ENCODE results near the gene EIF4G1. TPM values are rescaled to one million over a fixed set of nuclear protein-coding genes. Genes with fewer than 3 reads are reported as not detected.
A peak's percentile ranks its signal among the peaks of the same experiment; 100 is the strongest.

The EIF4G1 gene
- polyA plus RNA-seq, 3 donors: 13.9 to 119 (median 24.2) TPM

DNA sequence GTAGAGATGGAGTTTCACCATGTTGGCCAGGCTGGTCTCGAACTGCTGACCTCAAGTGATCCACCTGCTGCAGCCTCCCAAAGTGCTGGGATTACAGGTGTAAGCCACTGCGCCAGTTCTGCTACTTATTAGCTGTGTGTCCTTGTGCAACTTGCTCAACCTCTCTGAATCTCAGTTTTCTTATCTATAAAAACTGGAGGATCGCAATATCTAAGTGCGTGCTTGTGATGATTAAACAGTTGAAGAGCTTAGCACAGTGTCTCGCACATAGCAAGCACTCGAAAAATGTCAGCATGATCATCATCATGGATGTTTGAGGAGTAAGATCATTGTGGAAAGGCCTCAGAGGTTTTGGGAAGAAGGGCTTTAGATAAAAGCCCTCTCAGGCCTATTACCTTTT, 36.2 kb downstream of the EIF4G1 start:
- H3K4me3 Mint-ChIP-seq: no peak overlapping the region
- no peak for TF ChIP-seq CTCF (IDR thresholded peaks at IDR 0.05)
- Histone ChIP-seq H3K4me1 (ENCODE audit: control insufficient read depth in 1 of 2, insufficient read depth in 2 of 2, low read length in 2 of 2) (no peaks in the 10 kb centered on the region), H3K4me3 (replicated peaks in 1 of 3; ENCODE audit: low read depth in 2 of 3, low read length in 3 of 3) (no peak overlapping the region), H3K9ac (ENCODE audit: insufficient read depth, low read length, poor library complexity, severe bottlenecking) (no peak overlapping the region), H3K27me3 (ENCODE audit: control insufficient read depth in 2 of 2, insufficient read depth in 2 of 2, low read length in 2 of 2) (no peaks in the 10 kb centered on the region), H3K4me2 (replicated peaks; ENCODE audit: extremely low read depth, low read length, poor library complexity, severe bottlenecking) (no peak overlapping the region), H4K20me1 (ENCODE audit: insufficient read depth, low read length) (no peaks in the 10 kb centered on the region), H3K36me3 (replicated peaks in 1 of 2; ENCODE audit: control insufficient read depth in 1 of 2, insufficient read depth in 2 of 2, low read length in 2 of 2) (peaks cover 0 to 8% of the 10 kb centered on the region in 2 donors), H2AFZ (ENCODE audit: insufficient read depth, low read depth, low read length, poor library complexity, severe bottlenecking) (no peak overlapping the region), H3K27ac (ENCODE audit: low read depth in 1 of 2, low read length in 2 of 2) (no peak overlapping the region), H3K79me2 (ENCODE audit: insufficient read depth, low read length) (no peaks in the 10 kb centered on the region), H3K9me3 (replicated peaks in 1 of 2; ENCODE audit: control insufficient read depth in 1 of 2, insufficient read depth in 1 of 2, low read length in 2 of 2) (no peaks in the 10 kb centered on the region)
- peaks cover 0 to 6% (median 1%) of the 10 kb centered on the region in 3 donors for H3K27me3 Mint-ChIP-seq (ENCODE audit: low read depth in 3 of 3)
- intact Hi-C loops (cut with micrococcal nuclease): no loop called here
- peaks cover 3% of the 10 kb centered on the region for H3K4me1 Mint-ChIP-seq
- H3K9me3 Mint-ChIP-seq: peaks cover 0 to 1% (median 0%) of the 10 kb centered on the region in 7 donors
- peaks cover 7 to 13% of the 10 kb centered on the region in 2 donors for H3K36me3 Mint-ChIP-seq
- no peak for DNase-seq
- H3K27ac Mint-ChIP-seq: no peak overlapping the region
- 100% methylated on average over 3 of the region's 6 CpGs for whole genome bisulfite sequencing (ENCODE audit: insufficient coverage)

DNA sequence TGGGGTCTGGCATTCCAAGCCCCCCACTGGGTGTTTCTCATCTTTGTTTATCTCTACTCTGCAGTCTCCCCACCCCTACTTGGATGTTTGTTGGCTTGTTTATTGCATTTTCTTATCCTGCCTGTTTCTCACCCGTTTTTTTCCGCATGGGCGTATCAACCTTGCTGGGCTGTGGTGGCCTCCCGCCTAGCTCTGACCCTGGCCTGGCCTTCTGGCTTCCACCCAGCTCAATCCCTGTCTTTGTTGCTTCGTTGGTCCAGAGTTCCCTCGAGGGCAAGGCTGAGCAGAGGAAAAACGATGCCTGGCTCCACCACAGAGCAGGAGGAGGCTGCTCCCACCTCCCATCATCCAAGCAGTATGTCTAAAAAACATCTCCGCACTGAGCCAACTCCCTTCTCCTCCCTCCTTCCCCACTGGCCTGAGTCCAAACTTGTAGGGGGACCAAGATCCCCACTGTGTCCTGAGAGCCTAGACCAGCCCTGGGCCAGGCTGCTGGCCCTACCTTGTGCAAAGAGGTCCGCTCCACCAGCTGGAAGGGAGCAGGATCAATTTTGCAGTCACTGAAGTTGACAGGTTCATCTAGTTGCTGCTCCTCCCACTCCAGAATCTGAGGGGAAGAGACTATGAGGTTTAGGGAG, 37.2 kb downstream of the EIF4G1 start:
- no peaks in the 10 kb centered on the region for H3K79me2 ChIP-seq (ENCODE audit: insufficient read depth, low read length)
- peaks cover 0 to 2% of the 10 kb centered on the region in 2 donors for H3K36me3 ChIP-seq (replicated peaks in 1 of 2; ENCODE audit: control insufficient read depth in 1 of 2, insufficient read depth in 2 of 2, low read length in 2 of 2)
- H4K20me1 ChIP-seq (ENCODE audit: insufficient read depth, low read length): no peaks in the 10 kb centered on the region
- no peak overlapping the region for H3K4me3 Mint-ChIP-seq
- H3K4me2 ChIP-seq (replicated peaks; ENCODE audit: extremely low read depth, low read length, poor library complexity, severe bottlenecking): no peak overlapping the region
- no peak overlapping the region for H3K9ac ChIP-seq (ENCODE audit: insufficient read depth, low read length, poor library complexity, severe bottlenecking)
- H3K36me3 Mint-ChIP-seq: peaks cover 4 to 6% of the 10 kb centered on the region in 2 donors
- H3K27me3 Mint-ChIP-seq (ENCODE audit: low read depth in 3 of 3): peaks cover 0 to 6% (median 2%) of the 10 kb centered on the region in 3 donors
- no peaks in the 10 kb centered on the region for H3K4me1 ChIP-seq (ENCODE audit: control insufficient read depth in 1 of 2, insufficient read depth in 2 of 2, low read length in 2 of 2)
- no peak overlapping the region for H3K4me3 ChIP-seq (replicated peaks in 1 of 3; ENCODE audit: low read depth in 2 of 3, low read length in 3 of 3)
- TF ChIP-seq CTCF (IDR thresholded peaks at IDR 0.05): no peak
- DNase-seq: no peak
- intact Hi-C loops (cut with micrococcal nuclease): no loop called here
- no peaks in the 10 kb centered on the region for H3K9me3 ChIP-seq (replicated peaks in 1 of 2; ENCODE audit: control insufficient read depth in 1 of 2, insufficient read depth in 1 of 2, low read length in 2 of 2)
- no peaks in the 10 kb centered on the region for H3K4me1 Mint-ChIP-seq
- H3K27me3 ChIP-seq (ENCODE audit: control insufficient read depth in 2 of 2, insufficient read depth in 2 of 2, low read length in 2 of 2): no peaks in the 10 kb centered on the region
- peak overlapping the region in 1 of 7 donors; percentile 14 for H3K27ac Mint-ChIP-seq
- H3K9me3 Mint-ChIP-seq: peaks cover 0 to 1% (median 0%) of the 10 kb centered on the region in 7 donors
- H2AFZ ChIP-seq (ENCODE audit: insufficient read depth, low read depth, low read length, poor library complexity, severe bottlenecking): no peak overlapping the region
- H3K27ac ChIP-seq (ENCODE audit: low read depth in 1 of 2, low read length in 2 of 2): no peak overlapping the region
- WGBS (ENCODE audit: insufficient coverage): 95% methylated on average over 8 of the region's 9 CpGs

Data from CD14-positive monocyte (primary cell).